Neuron (in vitro differentiated cells): ENCODE data around the gene GPC5.

ENCODE experiments used
- H2AFZ ChIP-seq: one replicate; pipeline ENCODE4 v1.6.1; 2013; ENCODE audit warnings: low read depth, mild to moderate bottlenecking, inconsistent platforms, low read length, moderate library complexity
- H3K27me3 ChIP-seq: one replicate; pipeline ENCODE4 v1.6.1; 2013; ENCODE audit warnings: low read length; ENCODE audit not compliant: insufficient read depth
- H3K36me3 ChIP-seq: one replicate; pipeline ENCODE4 v1.6.1; 2013; ENCODE audit warnings: low read length; ENCODE audit not compliant: insufficient read depth
- H3K4me1 ChIP-seq: one replicate; pipeline ENCODE4 v1.6.1; 2013; ENCODE audit warnings: low read length; ENCODE audit not compliant: insufficient read depth
- H3K4me3 ChIP-seq: 2 replicates; pipeline ENCODE4 v1.5.1; 2013; ENCODE audit warnings: mild to moderate bottlenecking, low read length, moderate library complexity
- H3K9me3 ChIP-seq: one replicate; pipeline ENCODE4 v1.6.1; 2013; ENCODE audit warnings: low read length

The GPC5 gene

DNA sequence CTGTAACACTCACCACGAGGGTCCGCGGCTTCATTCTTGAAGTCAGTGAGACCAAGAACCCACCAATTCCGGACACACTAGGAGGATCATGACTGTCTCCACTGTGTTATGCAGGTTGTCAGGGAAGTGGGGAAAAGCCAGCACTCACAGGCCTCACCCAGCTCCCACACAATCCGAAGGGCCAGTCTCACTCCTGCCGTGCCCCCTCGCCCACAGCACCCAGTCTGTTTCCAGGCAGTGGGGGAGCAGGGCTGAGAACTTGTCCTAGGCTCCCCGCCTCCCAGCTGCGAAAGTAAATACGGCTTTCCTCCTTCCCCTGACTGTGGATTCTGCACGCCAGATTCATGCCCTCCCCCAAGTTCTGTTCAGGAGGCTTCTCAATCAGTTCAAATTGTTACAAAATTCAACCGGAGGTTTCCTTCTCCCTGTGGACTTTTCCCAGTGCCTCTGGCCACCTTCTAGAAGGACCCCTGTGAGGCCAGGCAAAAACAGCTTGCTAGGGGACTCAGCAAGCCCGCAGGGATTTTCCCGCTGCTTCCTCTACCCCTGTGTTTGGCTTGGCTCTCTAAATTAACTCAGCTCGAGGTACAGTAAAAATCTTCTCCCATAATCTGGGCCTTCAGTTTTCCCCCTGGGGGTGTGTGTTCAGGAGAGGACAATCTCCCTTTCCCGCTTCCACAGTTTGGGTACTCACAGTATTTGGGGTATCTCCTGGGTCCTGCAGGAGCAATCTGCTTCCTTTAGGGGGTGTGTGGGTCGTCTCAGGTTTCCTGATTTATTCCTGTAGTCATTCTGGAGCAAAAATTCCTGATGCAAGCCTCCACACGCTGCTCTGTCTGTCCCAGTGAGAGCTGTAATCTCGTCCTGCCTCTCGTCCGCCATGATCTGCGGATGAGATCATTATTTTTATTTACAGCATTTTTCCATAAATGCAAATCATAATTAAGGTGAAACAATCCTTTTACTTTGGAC lies 899.8 kb downstream of the GPC5 start:
- peaks cover 2% of the 10 kb centered on the region for H3K9me3 ChIP-seq
- no peak overlapping the region for H2AFZ ChIP-seq
- no peak overlapping the region for H3K4me3 ChIP-seq
- H3K4me1 ChIP-seq = peaks cover 5% of the 10 kb centered on the region
- no peaks in the 10 kb centered on the region for H3K36me3 ChIP-seq
- no peaks in the 10 kb centered on the region for H3K27me3 ChIP-seq

DNA sequence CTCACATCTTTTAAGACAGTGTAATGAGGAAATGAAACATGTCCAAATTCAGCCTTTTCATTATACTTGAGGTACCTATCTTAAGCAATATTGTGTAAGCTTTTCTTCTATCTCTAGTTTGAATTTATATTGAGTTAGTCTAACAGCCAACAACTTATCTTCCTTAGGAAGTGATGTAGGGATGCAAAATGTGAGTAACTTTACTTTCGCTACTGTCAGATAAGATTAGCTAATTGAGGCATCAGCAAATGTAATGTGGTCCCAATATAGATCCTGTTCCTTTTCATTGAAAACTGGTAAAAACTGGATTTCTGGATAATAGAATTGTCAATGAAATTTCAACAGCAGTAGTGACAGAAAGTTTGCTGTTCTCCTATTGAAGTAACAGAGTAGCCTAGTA lies 902.2 kb downstream of the GPC5 start:
- no peak overlapping the region for H3K4me3 ChIP-seq
- peaks cover 2% of the 10 kb centered on the region for H3K9me3 ChIP-seq
- no peaks in the 10 kb centered on the region for H3K27me3 ChIP-seq
- H2AFZ ChIP-seq = peak overlapping the region; percentile 26
- H3K4me1 ChIP-seq = peaks cover 5% of the 10 kb centered on the region
- H3K36me3 ChIP-seq = no peaks in the 10 kb centered on the region

DNA sequence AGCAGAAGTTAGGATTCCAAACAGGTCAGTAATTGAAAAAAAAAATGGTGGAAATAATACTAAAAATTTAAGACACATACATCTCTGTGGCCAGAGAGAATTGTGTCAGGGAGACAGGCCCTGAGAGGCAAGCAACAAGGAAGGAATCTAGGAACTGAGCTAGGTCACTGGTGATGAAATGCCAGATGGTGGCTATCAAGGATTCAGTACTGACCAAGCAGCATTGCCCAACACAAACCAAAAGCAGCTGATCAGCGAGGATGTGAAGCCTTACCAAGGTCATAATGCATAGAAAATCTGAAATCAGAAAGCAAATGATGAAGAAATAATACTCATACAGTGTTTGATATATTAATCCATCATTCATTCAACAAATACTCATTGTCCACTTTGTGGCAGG lies 905.0 kb downstream of the GPC5 start:
- H3K4me3 ChIP-seq = no peak overlapping the region
- H2AFZ ChIP-seq = no peak overlapping the region
- no peaks in the 10 kb centered on the region for H3K27me3 ChIP-seq
- peaks cover 5% of the 10 kb centered on the region for H3K4me1 ChIP-seq
- no peaks in the 10 kb centered on the region for H3K36me3 ChIP-seq
- no peaks in the 10 kb centered on the region for H3K9me3 ChIP-seq

DNA sequence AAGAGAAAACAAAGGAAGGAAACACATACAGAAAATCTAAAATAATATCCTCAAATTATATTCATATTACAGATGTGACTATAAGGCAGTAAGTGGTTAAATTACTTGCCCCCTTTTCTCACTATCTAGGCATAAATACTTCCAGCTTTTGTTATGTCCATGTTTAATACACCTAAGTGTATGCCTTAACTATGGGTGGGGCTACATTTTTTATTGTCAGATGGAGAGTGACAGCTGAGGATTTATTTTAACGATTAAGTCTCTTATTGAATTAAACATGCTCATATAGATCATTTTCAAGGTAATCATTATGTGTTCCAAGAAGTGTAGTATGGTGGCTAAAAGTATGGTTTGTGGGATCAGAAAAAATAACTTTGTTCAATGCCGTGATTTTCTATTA lies 909.3 kb downstream of the GPC5 start:
- Histone ChIP-seq H3K4me1 (no peaks in the 10 kb centered on the region), H3K9me3 (no peaks in the 10 kb centered on the region), H2AFZ (no peak overlapping the region), H3K4me3 (no peak overlapping the region), H3K36me3 (no peaks in the 10 kb centered on the region), H3K27me3 (no peaks in the 10 kb centered on the region)

DNA sequence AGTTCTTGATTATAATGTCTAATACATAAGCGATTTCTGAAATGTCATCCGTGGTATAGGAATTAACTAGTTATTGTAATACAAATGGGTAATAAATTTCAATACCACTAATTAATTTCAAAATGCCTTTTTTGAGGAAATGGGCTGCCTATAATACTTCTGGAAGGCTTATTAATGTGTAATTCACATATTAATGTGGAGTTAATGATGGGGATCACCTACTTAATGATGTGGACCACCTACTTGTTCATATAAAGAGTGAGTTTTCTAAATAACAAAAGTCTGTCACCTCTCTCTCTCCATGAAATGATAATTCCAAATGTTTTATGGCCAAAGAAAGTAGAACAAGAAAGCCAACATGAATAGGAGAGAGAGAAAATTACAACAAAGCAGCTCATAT lies 914.4 kb downstream of the GPC5 start:
- no peaks in the 10 kb centered on the region for H3K27me3 ChIP-seq
- no peak overlapping the region for H2AFZ ChIP-seq
- H3K36me3 ChIP-seq = no peaks in the 10 kb centered on the region
- no peak overlapping the region for H3K4me3 ChIP-seq
- H3K4me1 ChIP-seq = peaks cover 3% of the 10 kb centered on the region
- no peaks in the 10 kb centered on the region for H3K9me3 ChIP-seq

DNA sequence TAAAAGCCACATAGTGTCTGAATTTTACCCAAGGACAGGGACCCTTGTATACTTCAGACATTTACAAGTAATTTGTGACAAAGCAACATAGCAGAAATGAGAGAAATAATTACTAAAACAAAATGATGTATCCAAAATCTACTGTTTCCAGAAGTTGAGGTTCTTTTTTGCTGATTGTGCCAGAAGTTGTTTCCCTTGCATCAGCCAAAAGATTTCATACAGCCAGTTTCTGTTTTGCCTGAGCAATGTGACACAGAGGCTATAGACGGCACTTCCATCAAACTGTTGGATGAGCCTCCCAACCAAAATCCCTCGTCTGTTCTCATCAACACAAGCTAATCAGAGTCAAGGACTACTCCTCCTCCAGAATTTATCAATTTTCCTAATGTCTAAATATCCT lies 915.0 kb downstream of the GPC5 start:
- Histone ChIP-seq H3K27me3 (no peaks in the 10 kb centered on the region), H3K36me3 (no peaks in the 10 kb centered on the region), H3K4me3 (no peak overlapping the region), H2AFZ (no peak overlapping the region), H3K4me1 (peaks cover 3% of the 10 kb centered on the region), H3K9me3 (no peaks in the 10 kb centered on the region)

- Histone ChIP-seq H3K4me3 (no peak overlapping the region), H3K9me3 (no peaks in the 10 kb centered on the region), H2AFZ (no peak overlapping the region), H3K36me3 (no peaks in the 10 kb centered on the region), H3K27me3 (no peaks in the 10 kb centered on the region), H3K4me1 (peaks cover 3% of the 10 kb centered on the region)
These were observed 916.8 kb downstream of the GPC5 start for GRCh38 chr13:92315265-92315664.

DNA sequence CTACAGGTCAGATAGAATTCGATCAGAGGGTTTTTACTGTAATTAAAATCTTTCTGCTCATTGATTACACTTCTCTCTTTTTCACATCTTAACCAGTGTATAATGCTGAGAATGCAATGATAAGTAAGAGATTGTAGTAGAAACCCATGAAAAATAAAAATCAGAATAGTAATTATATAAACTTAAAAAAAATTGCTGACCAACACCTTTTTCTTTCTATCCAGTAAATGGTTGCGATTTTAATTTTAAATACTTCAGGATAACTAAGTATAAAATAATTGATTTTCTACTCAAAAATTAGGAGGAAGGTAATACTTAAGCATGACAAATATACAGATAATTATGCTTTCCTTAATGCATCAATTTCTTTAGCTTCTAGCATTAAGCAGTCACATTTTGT lies 917.6 kb downstream of the GPC5 start:
- Histone ChIP-seq H3K4me3 (no peak overlapping the region), H3K9me3 (no peaks in the 10 kb centered on the region), H3K4me1 (peaks cover 3% of the 10 kb centered on the region), H2AFZ (no peak overlapping the region), H3K36me3 (no peaks in the 10 kb centered on the region), H3K27me3 (no peaks in the 10 kb centered on the region)

- Histone ChIP-seq H2AFZ (no peak overlapping the region), H3K27me3 (no peaks in the 10 kb centered on the region), H3K4me1 (peaks cover 3% of the 10 kb centered on the region), H3K9me3 (no peaks in the 10 kb centered on the region), H3K36me3 (no peaks in the 10 kb centered on the region), H3K4me3 (no peak overlapping the region)
These were observed 918.6 kb downstream of the GPC5 start for GRCh38 chr13:92317066-92317465.

DNA sequence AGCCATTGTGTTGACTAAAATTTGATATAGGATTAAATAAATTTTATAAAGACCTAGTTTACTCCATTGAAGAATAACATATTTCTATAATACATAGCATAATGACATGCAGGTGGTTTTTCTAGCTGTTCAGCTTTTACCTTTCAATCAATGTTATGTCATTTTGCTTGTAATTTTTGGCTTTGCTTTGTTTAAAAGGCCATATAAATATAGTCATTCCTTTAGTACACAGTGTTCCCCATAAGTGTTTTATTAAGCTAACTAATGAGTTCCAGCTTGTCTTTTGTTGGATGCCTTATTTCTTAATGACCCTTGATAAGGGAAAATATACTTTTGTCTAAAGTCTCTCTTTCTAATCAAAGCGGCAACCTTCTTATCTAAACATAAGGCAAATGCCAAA lies 921.9 kb downstream of the GPC5 start:
- no peaks in the 10 kb centered on the region for H3K27me3 ChIP-seq
- no peaks in the 10 kb centered on the region for H3K9me3 ChIP-seq
- H3K36me3 ChIP-seq = no peaks in the 10 kb centered on the region
- no peak overlapping the region for H2AFZ ChIP-seq
- peaks cover 3% of the 10 kb centered on the region for H3K4me1 ChIP-seq
- H3K4me3 ChIP-seq = no peak overlapping the region

DNA sequence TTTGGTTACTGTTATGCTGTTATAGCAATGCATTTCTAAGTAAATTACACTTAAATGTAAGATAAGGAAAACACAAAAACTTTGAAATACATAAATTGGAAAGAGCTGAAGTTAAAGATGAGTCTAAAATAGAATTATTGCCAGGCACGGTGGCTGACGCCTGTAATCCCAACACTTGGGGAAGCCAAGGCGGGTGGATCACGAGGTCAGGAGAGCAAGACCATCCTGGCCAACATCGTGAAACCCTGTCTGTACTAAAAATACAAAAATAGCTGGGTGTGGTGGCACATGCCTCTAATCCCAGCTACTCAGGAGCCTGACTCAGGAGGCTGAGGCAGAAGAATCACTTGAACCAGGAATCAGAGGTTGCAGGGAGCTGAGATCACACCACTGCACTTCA lies 922.8 kb downstream of the GPC5 start:
- H2AFZ ChIP-seq = no peak overlapping the region
- H3K4me3 ChIP-seq = no peak overlapping the region
- H3K36me3 ChIP-seq = no peaks in the 10 kb centered on the region
- peaks cover 3% of the 10 kb centered on the region for H3K4me1 ChIP-seq
- no peaks in the 10 kb centered on the region for H3K27me3 ChIP-seq
- H3K9me3 ChIP-seq = no peaks in the 10 kb centered on the region

DNA sequence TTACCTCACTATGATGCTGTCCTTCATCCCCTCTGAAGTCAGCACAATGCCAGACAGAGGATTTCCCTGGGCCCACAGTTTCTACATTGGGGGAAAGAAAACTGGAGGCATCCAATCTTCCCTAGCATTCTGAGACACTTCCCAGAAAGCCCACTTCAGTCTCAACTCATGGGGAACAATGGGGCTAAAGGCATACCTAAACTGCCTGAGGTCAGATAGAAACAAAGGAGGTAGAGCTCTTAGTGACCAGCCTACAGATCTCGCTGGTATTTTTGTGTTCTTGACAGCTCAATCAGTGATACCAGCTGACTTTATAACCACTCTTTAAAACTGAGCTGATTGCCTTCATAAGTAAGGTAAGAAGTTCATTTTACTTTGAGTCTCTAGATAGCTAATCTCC lies 947.2 kb downstream of the GPC5 start:
- Histone ChIP-seq H3K27me3 (no peaks in the 10 kb centered on the region), H3K4me3 (no peak overlapping the region), H3K4me1 (no peaks in the 10 kb centered on the region), H3K9me3 (no peaks in the 10 kb centered on the region), H3K36me3 (no peaks in the 10 kb centered on the region), H2AFZ (no peak overlapping the region)

GRCh38 chr13:92346046-92346445 lies 947.6 kb downstream of the GPC5 start:
- H3K4me1 ChIP-seq = no peaks in the 10 kb centered on the region
- H3K4me3 ChIP-seq = no peak overlapping the region
- no peaks in the 10 kb centered on the region for H3K36me3 ChIP-seq
- H2AFZ ChIP-seq = no peak overlapping the region
- no peaks in the 10 kb centered on the region for H3K9me3 ChIP-seq
- H3K27me3 ChIP-seq = no peaks in the 10 kb centered on the region

- H3K36me3 ChIP-seq = no peaks in the 10 kb centered on the region
- H2AFZ ChIP-seq = no peak overlapping the region
- H3K4me3 ChIP-seq = no peak overlapping the region
- no peaks in the 10 kb centered on the region for H3K4me1 ChIP-seq
- peaks cover 9% of the 10 kb centered on the region for H3K9me3 ChIP-seq
- no peaks in the 10 kb centered on the region for H3K27me3 ChIP-seq
These were observed 956.2 kb downstream of the GPC5 start for GRCh38 chr13:92354583-92354982.
